ENCODE measurements around the gene PKD1L1. TPM values are rescaled to one million over a fixed set of nuclear protein-coding genes. Genes with fewer than 3 reads are reported as not detected.
"Not testable (repeated sequence)": the region's sequence is repeated elsewhere in the genome, so short reads cannot be mapped to it uniquely, and the experiment has no call there.

The PKD1L1 gene
- total RNA-seq, 1 donor from 2014 or later: 5.9 TPM

DNA sequence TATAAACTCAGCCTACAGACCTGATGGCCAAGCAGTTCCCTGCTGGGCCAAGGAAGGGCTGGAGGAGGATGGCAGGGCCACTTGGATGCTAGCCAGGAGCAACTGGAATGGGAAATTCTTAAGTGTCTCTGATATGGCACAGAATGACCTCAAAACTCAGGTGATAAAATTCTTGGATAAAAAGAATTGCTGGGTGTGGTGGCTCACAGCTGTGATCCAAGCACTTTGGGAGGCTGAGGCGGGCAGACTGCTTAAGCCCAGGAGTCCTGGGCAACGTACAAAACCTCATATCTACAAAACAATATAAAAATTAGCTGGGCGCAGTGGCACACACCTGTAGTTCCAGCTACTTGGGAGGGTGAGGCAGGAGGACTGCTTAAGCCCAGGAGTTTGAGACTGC, 14.0 kb upstream of the PKD1L1 start:
- no peak for DNase-seq (ENCODE audit: low spot score)

DNA sequence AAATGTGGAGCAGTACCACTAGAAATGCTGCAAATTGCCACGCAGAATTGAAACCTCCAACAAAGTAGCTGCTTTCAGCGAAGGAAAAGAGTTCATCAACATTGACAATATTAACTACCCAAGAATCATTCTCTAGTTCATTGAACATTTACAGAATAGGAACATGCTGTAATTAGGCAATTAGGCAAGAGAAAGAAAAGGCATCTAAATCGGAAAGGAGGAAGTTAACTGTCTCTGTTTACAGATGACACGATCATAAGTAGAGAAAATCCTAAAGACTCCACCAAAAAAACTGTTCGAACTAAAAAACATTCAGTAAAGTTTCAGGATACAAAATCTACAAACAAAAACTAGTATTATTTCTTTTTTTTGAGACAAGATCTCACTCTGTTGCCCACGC, 8.9 kb upstream of the PKD1L1 start:
- no peak for DNase-seq (ENCODE audit: low spot score)

DNA sequence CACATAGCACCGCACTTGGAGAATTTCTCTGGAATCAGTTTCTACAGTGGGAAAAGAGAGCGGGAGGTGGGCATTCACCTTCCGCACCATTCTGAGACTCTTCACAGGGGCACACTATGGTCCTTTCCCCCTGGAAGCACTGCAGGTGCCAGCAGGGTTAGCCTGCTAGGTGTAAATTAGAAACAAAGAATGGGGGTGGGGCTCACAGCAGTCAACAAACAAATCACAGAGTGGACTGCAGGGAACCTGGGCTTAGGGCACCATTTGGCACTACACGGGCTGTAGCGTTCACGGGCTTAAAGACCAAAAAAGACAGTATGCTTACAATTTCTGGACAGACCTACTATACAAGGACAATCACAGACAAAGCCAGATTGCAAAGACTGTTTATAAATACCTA, 8.0 kb upstream of the PKD1L1 start:
- no peak for DNase-seq (ENCODE audit: low spot score)

DNA sequence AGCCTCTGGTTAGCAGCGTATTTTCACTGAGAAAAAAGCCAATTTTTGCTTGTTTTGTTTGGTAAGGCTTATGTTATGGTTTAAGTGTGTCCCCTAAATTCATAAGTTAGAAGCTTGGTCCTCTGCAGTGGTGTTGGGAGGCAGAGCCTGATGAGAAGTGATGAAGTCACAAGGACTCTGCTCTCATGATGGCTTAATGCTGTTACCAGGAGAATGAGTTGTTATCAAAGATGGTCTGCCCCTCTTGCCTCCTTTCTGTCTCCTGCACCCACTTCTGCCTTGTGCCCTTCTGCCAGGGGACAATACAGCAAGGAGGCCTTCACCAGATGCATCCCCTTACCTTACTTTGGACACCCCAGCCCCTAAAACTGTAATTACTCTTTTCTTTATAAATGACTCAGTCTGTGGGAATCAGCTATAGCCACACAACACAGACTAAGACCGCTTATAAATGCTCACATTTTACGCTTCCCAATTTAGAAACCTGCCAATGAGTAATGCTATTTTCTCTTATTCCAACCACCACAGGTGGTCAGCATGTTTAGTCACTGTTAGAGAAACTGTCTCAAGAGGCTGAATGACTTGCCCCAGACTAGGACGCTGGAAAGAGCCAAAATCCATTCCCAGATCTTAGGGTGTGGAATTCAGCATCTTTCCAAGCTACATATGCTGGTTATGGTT, 6.1 kb upstream of the PKD1L1 start:
- DNase-seq (ENCODE audit: low spot score): no peak

DNA sequence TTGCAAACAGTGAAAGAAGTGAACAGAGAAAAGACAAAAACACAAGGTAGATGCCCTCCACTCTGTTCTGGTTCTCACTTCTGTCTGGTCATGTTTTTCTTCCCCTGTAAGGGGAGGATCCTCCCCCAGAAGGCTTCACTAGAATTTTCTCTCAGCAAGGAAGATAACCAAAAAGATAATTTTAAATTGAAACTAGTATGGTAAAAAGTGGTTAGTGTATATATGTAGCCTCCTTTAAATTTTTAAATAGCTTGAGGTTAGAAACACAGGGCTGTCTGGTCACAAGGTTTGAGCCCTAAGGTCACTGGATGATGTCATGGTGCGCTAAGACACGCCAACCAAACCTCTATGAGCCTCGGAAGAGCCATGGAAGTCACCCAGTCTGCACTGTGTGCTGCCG, 5.6 kb upstream of the PKD1L1 start:
- DNase-seq (ENCODE audit: low spot score): no peak

DNA sequence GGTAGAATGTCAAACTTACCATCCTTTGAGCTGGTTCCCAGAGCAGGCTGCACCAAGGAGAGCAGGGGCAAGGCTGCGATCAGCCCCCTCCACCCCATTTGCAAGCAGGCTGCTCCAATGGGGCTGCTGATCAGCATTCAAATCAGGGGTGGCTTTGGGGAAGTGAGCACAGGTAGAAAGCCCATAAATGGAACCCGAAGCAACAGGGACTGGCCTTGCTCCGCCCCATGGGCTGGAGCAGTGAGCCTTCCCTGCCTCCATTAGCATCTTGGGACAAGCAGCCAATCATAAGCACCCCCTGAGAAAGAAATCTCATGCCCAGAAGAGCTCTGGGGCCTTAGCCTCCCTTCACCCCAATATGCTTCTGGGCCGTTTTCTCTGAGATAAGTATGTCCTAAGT, 4.0 kb upstream of the PKD1L1 start:
- DNase-seq (ENCODE audit: low spot score): no peak

DNA sequence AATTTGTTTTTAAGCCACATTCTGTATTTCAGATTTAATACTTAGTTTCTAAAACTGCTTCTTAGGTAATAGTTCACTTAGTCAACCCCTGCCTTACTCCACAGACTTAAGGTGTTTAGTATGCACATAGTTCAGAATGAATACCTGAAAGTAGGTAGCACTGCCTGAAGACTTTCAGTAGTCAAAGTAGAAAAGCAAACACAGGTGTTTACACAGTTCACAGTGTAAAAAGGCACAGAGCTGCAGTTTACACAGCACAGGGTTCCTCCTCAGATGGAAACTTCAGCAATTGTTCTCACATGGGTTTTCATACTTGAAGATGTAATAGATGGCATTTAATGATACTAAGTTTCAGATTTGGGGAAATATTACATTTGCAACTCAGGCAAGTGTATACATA, 3.1 kb upstream of the PKD1L1 start:
- no peak for DNase-seq (ENCODE audit: low spot score)

DNA sequence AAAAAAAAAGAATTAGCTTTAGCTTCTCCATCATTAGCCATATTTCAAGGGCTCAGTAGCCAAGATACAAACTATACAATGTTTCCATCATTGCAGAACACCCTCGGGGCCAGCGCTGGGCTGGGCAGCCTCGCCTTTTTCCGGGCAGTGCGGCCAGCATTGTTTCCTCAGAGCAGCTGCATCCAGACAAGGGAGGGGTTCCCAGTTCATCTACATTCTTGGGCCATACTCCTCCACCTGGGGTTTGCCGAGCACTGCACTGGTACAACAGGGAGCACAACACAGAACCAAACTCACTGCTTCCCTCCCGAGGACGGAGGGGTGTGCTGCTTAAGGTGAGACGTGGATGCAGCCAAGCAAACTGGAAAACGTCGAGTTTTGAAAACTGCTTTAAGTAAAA, 2.4 kb upstream of the PKD1L1 start:
- DNase-seq (ENCODE audit: low spot score): peak; percentile 80

DNA sequence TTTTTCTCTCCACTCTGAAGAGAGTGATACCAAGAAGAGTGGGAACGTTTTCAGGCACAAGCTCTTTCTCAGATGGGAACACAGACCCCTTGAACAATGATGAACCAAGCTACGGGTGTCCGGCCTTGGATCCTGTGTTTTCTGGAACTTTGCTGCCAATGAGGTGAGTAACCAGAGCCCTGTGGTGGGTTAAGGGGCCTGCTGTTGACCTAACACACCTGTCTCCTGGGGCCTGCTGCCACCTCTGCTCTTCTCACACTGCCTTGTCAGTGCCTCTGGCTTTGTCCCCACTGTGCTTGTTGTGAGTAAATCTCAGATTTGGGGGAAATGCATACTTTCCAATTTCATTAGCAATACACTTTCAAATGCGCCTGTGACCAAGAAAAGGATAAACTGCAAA, 1.4 kb upstream of the PKD1L1 start:
- no peak for DNase-seq (ENCODE audit: low spot score)

DNA sequence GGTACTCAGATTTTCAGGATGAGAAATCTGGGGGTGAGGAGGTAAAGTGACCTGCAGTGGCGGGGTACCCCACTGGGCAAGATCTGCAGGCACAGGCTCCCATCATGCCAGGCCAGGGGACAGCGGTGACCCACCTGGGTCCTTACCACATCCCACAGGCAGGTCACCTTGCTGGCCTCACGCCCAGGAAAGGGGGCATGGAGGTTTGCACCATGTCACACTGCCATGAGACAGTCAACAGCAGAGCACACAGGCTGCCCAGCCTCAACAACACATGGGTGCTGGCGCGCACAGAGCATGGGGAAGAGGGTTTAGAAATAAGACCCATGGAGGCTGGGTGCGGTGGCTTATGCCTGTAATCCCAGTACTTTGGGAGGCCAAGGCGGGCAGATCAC, 914 bp downstream of the PKD1L1 start:
- no peak for DNase-seq (ENCODE audit: low spot score)

DNA sequence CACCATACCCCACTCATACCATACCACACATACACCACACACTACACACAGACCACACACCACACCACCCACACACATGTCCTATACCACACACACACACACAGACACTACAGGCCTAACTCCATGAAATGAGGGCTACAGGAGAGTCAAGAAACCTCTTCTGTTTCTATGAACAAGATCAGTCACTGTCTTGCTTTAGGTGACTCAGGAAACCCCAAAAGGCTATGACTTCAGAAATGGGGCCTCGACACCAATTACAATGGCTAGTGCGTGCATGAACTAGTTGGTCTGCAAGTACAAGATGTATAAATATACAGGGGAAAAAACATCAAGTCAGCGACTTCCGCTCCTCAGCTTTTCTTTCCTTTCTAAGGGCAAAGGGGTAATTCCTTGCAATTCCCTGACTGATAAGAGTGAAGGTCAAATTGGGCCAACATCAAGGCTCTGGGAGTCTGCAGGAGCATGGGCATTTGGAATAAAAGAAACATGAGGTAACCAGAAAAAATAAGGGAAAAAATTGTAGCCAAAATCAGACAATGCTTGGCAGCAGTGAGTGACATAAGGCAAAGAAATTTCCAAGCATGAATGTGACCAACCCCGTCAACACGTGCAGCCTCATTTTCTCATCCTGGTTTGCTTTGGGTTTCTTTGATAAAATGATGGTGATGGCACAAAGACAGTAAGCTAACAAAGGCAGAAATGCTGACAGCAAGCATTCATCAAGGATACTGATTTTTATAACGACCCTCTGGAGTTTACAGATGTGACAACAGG, 1.5 kb downstream of the PKD1L1 start:
- no peak for DNase-seq (ENCODE audit: low spot score)

DNA sequence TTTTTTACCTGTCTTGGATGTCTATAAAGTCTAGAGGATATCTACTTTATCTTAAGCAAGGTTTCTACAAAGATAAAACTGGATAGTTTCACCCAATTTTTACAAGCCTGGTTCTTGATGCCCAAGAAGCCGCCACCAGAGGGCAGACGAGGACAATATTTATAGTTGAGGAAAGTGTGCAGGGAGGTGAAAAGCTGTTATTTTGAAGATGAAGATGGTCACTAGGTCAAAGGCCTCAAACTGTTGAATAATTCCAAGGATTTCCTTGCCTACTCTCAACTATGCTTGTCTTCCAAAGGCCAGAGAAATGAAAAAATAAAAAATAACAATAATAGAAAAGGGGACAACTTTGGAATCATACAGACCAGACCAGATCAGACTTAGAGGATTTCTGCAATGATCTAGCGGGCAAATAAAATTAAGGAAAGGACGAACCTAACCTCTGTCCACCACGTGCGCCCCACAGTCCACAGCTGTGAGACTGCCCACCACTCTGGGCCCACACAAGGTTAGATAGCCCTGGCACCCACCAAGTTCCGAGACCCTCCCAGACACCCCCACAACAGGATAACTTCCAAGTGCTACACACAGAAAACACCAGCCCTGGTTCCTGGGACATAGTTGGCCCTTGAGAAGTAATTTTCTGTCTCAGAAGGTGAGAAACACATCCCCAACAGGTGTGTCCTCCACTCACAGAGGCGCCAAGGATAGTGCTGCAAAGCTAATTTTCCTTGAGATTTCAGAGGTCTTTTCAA, 2.8 kb downstream of the PKD1L1 start:
- DNase-seq (ENCODE audit: low spot score): peak; percentile 70

DNA sequence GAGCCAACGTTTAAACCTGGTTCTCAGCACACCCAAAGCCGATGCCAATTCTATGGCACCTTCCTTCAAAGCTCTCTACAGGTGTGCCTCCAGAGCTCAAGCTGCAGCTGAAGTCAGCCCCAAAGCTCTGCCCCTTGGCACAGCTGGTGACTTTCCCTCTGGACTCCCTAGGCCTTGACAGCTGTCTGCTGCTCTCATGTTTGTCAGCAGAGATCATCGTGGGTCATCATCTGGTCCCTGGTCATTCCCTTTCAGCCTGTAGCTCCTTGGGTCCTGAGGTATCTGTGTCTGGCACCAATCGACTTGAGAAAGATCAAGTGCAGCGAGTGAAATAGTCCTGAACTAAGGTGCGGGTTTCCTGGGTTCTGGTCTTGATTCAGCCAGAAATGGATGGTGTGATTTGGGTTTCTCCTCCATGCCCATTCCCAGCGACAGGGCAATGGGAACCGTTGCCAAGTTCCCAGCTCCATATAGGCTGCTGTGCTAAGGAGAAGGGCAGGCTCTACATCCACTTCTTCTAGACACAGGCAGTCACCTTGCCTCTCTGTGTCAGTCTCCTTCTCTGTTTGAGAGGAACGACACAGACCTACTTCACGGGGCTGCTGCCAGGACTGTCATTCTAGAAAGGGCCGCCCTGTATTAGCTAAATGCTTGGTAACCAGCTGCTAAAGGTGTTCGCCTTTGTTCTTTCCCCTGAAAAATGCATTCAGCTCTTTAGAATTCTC, 3.6 kb downstream of the PKD1L1 start:
- no peak for DNase-seq (ENCODE audit: low spot score)

DNA sequence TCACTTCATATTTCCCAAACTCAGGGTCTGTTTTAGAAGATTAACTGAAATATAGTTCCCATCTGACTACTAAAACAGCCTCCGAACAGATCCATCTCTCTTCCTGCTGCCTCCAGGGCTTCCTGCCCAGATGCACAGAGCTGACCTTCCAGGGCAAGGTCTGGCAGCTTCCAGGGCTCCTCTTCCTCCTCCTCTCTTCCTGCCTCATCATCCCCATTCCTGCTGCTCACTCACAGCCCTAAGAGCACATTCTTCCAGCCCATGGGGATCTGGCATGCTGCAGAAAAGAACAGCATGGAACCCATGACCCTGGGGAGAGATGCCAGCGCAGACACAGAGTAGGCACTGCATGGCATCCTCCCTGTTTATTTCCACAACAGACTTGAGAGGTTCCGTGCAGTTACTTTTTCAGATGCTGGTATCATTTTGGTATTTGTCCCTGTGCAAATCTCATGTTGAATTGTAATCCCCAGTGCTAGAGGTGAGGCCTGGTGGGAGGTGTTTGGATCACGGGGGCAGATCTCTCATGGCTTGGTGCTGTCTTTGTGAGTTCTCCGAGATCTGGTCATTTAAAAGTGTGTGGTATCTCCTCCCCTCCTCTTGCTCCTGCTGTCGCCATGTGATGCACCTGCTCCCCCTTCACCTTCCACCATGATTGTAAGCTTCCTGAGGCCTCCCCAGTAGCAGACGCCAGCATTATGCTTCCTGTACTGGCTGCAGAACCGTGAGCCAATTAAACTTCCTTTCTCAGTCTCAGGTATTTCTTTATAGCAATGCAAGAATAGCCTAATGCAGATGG, 4.4 kb downstream of the PKD1L1 start:
- no peak for DNase-seq (ENCODE audit: low spot score)

DNA sequence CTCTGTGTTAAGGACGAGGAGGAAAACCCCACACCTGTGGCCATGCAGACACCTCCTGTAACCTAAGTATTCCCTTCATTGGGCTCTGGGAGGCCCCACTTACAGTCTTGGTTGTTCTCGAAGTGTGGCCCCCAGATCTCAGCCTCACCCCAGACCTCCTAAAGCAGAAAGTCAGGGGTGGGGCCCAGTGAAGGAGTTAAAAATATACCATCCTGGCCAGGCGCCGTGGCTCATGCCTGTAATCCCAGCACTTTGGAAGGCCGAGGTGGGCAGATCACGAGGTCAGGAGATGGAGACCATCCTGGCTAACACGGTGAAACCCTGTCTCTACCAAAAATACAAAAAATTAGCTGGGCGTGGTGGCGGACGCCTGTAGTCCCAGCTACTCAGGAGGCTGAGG, 5.6 kb downstream of the PKD1L1 start:
- DNase-seq (ENCODE audit: low spot score): not testable (repeated sequence)

DNA sequence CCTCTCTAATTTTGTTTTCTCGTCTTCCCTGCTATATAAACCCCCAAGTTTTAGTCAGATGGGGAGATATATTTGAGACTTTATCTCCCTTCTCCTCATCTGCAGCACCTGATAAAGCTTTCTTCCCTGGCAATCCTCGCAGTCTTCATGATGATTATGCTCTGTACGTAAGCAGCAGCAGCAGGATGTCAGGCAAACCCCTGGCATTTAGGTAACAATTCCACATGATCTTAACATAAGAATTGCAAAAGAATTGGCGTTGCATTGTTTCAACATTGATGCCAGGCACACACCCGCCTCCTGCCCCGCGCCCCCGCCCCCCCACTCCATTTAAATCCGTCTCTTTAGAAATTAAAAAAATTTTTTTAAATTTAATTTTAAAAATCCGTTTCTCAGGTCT, 6.1 kb downstream of the PKD1L1 start:
- no peak for DNase-seq (ENCODE audit: low spot score)

DNA sequence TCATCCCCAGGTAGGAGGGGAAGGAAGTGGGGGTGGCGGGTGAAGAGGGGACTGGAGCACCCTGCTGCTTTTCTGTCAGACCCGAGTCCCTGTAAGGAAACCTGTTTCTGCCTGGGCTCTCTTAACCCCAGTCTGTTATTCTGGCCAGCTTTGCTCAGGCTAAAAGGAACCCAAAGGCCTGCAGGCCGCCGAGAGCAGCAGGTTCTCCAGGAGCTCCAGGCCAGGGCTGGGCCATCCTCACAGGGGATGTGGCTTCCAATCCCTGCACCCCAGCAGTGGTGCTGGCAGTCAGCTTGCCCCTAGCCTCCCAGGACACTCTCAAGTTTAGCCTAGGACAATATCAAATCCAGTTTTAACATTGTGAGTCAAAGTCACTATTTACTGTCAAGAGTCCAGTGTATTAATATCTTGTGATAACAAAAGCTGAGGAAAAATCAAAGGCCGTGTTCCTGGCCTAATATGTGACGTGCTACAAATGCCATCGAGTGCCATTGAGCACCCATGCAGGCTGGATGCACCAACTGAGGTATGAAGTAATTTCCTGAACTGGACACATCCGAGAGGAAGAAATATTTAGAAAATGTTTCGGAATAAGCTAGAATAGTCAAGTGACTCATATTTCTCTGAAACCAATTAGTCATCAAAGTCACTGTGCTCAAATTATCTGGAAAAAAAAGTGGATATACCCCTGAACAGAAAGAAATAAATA, 7.0 kb downstream of the PKD1L1 start:
- DNase-seq (ENCODE audit: low spot score): no peak

DNA sequence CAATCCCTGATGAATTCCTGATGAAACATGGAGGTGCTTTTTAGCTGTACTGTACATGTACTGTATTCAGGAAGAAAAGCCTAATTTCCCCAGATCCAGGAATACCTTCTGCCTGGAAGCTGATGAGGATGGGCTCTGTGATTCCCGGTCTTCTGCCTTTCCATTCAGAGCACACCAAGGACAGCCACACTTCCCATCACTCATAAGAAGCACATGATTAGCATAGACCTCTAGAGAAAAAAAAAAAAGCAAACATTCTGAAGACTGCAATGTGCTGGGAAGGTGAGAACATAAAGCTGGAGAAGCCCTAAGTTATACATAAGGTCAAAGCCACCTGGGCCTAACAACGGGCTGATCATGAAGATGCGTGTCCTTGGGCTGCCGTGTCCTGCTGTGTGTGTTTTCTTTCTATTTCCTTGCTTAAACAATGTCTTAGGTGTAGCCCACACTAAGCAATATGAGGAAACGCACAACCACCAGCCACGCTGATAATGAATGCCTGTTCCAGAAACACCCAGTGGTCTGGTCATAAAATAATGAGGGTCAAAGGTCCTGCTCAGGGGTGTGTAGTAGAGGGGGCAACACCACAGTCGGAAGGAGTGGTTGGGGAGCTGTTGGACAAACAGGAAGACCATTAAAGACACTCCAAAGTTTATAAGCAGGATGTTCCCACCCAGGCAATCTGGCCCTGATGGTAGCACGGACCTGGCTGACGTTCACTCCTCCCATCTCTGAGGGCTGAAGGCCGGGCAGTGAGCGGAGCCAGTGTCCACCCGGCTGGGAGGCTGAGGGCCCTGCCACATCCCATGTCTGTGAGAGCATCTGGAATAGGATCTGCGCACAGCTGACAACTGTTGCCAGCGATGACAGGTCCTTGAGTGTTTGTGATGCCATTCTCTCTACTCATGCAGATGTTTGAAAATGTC, 7.9 kb downstream of the PKD1L1 start:
- DNase-seq (ENCODE audit: low spot score): no peak

DNA sequence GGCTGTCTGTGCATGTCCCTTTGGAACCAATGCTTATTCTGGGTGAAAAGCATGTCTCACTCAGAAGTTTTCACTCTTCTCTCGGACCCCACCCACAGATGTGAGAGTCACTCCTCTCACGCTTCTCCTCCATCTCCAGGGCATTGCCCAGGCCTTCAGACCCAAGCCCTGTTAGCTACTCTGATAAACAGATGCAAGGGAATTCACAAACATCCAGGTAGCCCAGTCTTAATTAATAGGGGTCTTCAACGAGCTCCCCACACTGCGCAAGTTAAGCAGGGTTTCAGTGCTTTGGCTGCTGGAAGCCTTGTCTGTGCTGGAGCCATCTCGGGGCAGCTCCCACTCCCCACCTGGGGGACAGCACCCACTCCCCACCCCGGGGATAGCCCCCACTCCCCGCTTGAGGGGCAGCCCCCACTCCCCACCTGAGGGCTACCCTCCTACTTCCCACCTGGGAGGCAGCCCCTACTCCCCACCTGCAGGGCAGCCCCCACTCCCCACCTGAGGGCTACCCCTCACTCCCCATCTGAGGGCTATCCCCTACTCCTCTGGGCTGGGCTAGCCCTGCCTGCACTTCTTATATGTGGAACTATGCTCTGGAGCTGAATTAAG, 8.7 kb downstream of the PKD1L1 start:
- no peak for DNase-seq (ENCODE audit: low spot score)
